NCI-H748 (cell line): ENCODE results near the gene CCL5.

Experiments used
- DNase-seq: peaks from one replicate; lab custom pipeline; 2025; ENCODE audit not compliant: unreplicated experiment; lab: John Stamatoyannopoulos, UW

The CCL5 gene

DNA sequence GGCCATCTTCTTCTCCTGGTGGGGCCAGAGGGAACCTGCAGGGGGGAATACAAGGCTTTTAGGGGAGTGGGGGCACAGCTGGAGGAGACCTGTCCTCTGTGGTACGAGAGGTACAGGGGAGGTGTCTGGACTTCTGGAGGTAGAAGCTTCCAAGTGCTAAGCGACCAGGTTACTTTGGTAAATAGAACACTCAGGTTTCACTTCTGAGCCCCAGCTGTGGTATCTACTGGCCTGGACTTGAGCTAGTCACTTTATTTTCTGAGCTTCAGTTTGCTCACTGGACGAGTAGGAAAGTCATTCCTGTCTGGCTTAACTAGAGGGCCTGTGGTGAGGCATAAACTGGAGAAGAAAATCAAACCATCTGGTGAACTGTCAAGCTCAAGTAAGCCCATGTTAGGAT is 11.4 kb downstream of the CCL5 start, which contains the start of gene HEATR9:
Gene HEATR9 (minus strand): TSS at position 155 of the 400 bp plus-strand sequence. CDS start 149 bp downstream, at position 6.
- DNase-seq, result no peak

DNA sequence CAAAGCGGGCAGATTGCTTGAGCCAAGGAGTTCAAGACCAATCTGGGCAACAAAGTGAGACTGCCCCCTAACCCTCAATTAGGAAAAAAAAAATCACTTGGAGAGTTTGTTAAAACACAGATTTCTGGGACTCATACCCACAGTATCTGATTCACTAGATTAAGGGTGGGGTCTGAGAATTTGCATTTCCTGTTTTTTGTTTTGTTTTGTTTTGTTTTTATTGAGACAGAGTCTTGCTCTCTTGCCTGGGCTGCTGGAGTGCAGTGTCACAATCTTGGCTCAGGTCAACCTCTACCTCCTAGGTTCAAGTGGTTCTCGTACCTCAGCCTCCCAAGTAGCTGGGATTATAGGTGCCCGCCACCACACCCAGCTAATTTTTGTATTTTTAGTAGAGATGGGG is 12.6 kb downstream of the CCL5 start:
- DNase-seq, result no peak

DNA sequence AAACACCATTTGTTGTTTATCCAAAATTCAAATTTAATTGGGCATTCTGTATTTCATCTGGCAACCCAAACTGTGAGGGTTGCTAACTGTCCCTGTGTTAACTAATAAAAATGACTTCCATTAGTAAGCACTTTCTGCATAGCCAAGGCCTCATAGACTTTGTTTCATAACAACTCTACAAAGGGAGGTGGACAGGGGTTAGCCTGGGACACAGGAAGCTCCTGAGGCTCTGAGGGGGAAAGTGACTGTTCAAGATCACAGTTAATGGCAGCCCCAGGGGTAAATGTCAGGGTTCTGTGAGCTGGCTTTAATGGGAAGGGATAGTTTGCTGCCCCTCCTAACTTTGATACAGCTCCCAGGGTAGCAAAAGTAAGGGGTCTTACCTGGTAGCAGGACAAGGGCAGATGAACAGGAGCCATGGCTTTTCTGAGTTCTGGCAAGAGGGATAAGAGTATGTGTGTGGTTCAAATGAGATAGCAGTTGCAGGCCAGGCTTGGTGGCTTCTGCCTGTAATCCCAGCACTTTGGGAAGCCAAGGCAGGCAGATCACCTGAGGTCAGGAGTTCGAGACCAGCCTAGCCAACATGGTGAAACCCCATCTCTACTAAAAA is 13.7 kb downstream of the CCL5 start:
- DNase-seq, result no peak

DNA sequence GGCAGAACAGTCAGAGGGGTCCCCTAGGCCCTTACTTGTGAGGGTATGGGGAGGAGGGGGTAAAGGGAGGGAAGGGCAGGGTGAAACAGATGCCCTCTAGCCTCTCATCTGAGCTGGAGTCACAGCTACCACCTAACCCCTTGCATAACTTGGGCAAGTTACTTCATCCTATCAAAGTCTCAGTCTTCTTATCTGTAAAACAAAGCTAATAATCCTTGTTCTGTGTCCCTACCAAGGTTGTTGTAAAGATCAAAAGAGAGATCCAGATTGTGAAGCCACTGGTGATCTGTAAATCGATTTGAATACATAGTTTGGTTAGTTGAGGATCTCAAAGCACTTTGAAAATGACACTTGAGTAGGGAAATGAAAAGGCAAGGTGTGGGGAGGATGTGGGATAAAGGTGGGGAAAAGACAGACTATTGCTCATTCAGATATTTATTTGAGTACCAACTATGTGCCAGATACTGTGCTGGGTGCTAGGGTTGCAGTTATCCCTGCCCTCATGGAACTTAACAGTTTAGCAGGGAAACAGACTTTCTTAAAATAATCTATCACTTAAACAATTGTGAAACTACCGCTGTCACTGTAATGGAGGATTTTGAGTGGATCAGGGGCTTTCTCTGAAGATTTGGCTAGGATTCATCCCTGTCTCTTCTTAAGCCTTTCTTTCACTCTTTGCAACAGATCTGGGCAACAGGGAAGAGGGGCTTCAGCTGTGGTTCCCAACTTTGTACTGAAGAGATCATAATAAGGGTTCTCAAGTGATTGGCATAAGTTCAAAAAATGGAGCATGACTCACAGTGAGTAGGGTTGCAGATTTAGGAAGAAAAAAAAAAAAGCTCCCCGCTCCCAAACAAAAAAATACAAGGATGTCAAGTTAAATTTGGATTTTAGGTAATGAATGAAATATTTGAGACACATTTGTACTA is 14.5 kb downstream of the CCL5 start:
- DNase-seq, result no peak

DNA sequence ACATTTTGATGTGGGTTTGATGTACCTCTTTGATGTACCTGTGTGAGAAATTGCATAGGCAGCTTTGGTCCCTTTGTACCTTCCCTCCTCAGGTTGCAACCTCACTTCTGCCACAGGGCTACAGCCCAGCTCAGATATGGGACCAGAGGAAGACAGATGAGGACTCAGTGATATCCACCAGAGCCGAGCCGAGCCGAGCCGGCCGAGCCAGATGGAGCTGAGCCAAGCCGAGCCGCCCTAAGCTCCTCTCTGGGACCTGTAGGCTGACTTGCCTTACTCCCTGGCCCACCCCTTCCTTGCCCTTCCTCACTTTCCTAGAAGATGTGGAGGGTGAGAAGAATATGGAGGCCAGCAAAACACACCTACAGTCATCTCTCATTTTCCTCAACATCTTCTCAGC is 15.3 kb downstream of the CCL5 start:
- DNase-seq, result no peak

DNA sequence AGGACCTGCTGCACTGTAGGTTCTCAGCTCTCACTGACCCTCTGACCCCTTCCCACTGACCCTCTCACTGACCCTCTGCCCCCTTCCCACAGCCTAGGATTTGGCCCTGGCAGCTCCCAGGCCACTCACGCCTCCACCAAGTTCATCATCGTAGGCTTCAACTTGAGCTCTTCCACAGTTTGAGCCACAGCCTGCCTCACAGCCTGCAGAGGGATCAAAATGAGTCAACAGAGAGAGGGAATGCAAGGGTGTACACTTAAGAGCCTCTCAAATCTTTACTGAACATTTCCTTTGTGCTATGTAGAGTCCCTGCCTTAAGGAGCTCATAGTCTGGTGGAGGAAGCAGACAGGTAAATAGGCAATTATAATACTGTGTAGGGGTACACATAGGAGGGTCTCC is 23.6 kb downstream of the CCL5 start:
- DNase-seq, result no peak

DNA sequence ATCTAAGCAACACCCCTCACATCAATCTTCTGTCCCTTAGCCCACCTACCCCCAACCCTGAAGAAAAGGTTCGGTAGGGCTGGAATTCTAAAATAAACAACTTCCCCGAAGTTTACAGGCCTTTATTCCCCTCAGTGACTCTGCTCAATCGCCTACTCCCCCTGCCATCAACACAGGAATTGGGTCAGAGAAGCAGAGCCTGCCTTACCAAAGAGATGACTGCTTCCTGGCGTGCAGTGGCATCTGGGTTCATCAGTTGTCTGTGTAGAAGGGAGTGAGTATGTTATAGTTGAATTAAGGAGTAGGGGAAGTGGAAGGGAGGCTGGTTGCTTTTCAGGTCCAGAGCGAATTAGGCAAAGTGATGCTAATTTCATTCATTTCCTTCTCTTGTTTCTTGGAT is 24.2 kb downstream of the CCL5 start:
- no peak for DNase-seq

DNA sequence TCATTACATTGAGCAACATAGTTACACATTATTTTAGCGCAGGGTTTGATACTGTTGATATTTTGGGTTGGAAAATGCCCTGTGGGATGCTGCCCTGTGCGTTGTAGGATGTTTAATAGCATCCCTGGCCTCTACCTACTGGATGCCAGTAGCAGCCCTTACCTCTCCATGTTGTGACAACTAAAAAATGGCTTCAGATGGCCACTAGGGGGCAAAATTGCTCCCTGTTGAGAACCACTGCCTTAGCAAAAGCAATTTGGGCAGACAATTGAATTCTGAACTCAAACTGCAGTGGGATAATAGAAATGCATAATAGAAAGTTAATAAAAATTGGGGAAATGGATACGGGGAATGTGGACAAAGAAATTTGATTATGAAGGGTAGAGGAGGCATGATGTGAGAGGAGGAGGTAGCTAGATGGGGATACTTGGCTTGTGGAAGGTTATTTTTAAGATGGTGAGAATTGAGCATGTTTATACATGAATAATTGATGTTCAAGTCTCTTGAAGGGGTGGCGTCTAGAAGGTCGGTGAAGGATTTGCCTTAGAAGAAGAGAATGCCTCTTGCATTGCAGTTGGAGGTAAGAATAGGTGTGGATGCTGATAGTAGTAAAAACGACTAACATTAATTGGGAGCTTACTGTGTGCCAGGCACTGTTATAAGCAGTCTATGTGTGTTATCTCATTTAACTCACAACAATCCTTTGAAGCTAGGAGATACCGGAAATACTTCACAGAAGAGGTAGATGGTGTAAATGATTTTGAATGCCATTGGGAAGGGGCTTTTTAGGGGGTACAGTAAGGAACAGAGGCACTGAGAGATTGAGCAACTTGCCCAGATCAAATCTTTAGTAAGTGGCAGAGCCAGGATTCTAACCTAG is 30.5 kb downstream of the CCL5 start:
- peak; percentile 58 for DNase-seq

DNA sequence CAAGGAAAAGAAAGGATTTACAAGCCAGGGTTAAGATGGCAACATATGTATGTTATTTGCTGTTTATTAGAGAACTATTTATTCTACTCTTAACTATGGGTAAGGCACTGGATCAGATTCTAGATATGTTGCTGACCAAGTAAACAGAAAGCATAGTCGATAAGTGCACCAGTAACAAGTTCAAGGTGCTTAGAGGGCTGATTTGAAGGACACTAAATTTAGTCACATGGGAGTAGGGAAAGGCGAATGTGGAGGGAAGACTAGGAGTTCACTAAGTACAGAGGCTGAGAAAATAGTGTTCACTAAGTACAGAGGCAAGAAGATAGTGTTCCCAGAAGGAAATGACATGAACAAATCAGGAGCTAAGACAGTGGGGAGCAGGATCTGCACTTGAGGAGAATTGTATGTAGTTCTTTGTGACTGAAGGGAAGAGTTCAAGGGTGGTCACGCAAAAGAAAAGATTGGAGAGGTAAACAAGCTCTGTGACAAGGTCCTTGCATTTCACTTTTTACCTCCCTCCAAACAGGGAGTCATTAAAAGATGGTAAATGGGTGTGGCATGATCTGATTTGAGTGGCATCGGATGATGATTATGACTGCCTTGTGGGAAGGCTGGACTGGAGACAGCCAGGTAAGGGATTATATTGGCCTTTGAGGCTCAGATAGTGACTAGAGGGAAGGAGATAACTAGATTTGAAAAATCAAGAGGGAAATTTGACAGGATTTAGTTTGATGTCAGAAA is 32.4 kb downstream of the CCL5 start:
- no peak for DNase-seq

DNA sequence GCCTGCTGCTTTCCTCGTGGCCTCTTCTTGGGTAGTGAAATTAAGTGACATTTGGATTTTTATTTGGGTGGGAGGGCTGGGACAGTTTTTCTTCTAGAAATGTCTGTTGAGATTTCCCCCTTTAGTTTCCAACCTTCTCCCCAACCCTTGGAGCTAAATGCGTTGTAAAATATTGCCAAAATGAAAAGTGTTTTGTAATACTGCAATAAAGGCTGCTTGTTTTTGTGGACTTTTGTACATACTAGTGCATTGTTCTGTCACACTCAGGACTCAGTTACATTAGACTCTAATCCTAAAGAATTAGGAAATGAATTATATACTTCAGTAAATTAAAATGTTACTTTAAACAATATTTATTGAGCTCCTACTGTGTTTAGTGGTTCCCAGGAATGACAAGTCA is 33.2 kb downstream of the CCL5 start:
- DNase-seq, result no peak

DNA sequence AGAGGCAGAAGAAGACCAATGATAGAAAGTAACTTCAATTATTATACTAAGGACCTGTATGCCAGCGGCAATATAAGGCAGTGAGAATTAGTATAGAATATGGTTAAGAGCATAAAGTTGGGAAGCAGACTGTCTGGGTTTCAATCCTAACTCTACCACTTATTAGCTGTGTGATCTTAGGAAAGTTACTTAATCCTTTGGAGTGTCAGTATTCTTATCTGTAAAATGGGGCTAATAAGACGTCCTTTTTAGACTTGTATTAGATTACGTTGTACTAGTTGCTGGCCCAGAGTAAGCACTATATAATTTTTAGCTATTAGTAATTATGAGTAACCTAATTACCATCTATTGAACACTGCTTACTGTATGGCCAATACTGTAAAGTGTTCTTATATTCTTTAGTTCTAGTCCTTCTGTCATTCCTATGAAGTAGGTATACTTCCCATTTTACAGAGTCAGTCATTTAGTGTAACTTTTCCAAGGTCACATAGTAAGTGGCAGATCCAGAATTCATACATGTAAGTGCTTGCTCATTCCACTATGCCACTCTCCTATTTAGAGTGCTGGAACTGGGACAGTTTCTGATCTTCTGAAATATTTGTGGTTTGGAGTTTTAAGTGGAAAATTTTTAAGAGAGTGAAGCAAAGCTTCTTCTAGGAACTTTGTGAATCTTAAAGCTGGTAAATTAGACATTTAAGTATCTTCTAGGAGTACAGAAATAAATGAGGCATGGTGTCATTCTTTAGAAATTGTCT is 33.9 kb downstream of the CCL5 start:
- DNase-seq, result no peak

DNA sequence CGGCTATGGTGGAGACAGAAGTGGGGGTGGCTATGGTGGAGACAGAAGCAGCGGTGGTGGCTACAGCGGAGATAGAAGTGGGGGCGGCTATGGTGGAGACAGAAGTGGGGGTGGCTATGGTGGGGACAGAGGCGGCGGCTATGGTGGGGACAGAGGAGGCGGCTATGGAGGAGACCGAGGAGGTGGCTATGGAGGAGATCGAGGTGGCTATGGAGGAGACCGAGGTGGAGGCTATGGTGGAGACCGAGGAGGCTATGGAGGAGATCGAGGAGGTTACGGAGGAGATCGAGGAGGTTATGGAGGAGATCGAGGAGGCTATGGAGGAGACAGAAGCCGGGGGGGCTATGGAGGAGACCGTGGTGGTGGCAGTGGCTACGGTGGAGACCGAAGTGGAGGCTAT is 35.6 kb downstream of the CCL5 start:
- DNase-seq, result no peak

DNA sequence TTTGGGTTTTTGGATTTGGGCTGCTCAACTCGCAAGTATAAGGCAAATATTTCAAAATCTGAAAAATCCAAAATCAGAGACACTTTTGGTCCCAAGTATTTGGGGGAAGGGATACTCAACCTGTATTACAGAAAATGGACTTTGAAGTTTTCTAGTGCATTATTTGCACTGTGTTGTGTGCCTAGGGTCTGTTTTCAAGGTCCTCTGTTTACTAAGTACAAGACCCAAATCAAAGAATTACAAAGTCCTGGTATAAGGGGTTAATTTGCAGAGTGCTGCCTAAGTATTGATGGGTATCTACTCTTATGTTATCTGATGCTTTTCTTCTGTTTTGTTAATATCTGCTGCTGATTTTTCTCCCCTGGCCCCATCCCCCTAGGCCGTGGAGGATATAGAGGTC is 36.5 kb downstream of the CCL5 start:
- no peak for DNase-seq

DNA sequence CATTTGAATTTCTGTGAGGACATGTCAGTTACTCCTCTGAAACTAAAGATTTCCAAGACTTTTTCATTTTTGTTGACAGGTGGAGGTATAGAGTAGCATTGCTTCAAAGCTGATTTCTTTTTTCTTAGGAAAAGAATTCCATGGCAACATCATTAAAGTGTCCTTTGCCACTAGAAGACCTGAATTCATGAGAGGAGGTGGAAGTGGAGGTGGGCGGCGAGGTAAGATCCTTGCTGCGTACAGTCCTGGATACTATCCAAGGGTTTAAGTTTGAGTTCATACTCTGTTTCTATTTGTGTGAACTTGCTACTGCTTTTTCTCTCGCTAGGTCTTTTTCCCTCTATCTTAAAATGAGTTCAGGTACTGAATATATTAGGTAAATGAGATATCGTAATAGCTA is 37.9 kb downstream of the CCL5 start:
- DNase-seq, result no peak

DNA sequence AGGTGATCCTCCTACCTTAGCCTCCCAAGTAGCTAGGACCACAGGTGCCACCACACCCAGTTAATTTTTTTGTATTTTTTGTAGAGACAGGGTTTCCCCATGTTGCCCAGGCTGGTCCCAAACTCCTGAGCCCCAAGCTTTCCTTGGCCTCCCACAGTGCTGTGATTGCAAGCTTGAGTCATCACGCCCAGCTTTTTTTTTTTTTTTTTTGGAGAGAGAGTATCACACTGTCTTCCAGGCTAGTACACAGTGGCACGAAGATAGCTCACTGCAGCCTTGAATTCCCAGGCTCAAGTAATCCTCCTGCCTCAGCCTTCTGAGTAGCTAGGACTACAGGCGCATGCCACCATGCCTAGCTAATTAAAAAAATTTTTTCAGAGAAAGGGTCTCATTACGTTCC is 38.7 kb downstream of the CCL5 start:
- no peak for DNase-seq

DNA sequence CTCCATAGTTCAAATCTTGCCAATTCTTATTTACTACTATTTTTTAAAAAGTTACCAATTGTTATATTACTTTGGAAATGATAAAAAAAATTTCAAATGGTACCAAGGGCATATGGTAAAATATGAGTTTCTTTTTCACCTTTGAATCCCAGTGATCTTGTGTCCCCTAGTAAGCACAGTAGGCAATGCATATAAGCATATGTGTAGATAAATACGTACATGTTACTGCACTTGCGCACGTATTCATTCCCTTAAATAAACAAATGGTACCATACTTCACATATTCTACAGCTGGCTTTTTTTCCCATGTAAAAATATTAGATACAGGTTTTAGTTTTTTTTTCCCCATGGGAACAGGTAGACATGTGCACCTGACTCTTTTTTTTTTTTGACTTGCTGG is 39.1 kb downstream of the CCL5 start:
- DNase-seq, result no peak

DNA sequence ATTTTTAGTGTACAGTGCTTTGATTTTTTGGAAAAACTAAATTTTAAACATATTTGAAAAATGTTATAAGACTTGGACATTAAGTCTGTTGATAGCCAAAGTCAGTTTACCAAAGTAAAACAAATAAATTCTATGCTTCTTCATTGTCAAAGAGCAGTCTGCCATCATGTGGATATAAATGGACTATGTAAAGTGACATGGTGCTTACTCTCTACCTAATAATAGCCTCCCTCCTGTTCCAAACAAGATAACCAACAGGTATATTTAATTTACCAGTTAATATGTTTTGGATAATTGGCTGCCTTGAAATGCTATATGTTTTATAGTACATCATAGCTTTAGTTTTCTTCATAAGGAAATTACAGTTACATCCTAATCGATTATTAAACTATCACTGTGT is 55.0 kb downstream of the CCL5 start:
- no peak for DNase-seq
